Fibroblast of villous mesenchyme (primary cell): ENCODE results near the gene VPS26B. TPM values are rescaled to one million over a fixed set of nuclear protein-coding genes. Genes with fewer than 3 reads are reported as not detected.

Source experiments
- DNase-seq: peaks from one replicate; pipeline ENCODE4 v3.0.0-alpha.2; 2010; ENCODE audit warnings: low read depth
- H3K4me3 ChIP-seq: 2 replicates; pipeline ENCODE4 v1.5.1; 2011; ENCODE audit warnings: low read depth, mild to moderate bottlenecking, low read length
- CTCF ChIP-seq: IDR thresholded peaks from 2 replicates; pipeline ENCODE4 v1.5.1; 2012; ENCODE audit warnings: low read depth, mild to moderate bottlenecking, low read length; ENCODE audit not compliant: insufficient read depth
- total RNA-seq: library from RNA; depleted of rRNA; stranded (reverse); fragments of >200 nt; gene quantifications from 2 replicates; pipeline ENCODE4 v1.2.3, GENCODE V29; 2012

VPS26B gene
- total RNA-seq, 1 donor: 41.5 TPM

GRCh38 chr11:134242376-134242775, 17.9 kb downstream of the VPS26B start:
- no peak for DNase-seq
- no peak for TF ChIP-seq CTCF
- no peak overlapping the region for H3K4me3 ChIP-seq

GRCh38 chr11:134243913-134244312, 19.4 kb downstream of the VPS26B start:
- no peak overlapping the region for H3K4me3 ChIP-seq
- DNase-seq: no peak
- TF ChIP-seq CTCF: no peak

DNA sequence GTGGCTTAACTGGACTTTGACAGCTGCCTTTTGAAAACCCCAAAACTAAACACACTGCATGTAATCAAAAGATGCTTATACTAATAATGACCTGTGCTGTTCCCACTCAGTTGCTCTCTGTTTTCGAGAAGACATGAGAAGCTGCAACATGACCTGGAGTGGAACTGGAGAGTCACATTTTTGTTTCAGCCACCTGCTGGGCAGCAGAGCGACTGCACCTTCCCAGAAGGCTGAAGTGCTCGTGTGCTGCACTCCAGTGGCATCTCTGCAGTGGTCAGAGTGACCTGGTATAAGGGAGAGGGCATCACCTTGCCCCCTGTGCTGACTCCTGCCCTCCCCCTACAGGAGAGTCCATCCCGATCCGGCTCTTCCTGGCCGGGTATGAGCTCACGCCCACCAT, 20.1 kb downstream of the VPS26B start:
- TF ChIP-seq CTCF: peak; percentile 56
- no peak overlapping the region for H3K4me3 ChIP-seq
- DNase-seq: peak; percentile 33

- DNase-seq: no peak
- no peak for TF ChIP-seq CTCF
- H3K4me3 ChIP-seq: no peak overlapping the region
Measured at GRCh38 chr11:134245434-134245833, 21.0 kb downstream of the VPS26B start.

DNA sequence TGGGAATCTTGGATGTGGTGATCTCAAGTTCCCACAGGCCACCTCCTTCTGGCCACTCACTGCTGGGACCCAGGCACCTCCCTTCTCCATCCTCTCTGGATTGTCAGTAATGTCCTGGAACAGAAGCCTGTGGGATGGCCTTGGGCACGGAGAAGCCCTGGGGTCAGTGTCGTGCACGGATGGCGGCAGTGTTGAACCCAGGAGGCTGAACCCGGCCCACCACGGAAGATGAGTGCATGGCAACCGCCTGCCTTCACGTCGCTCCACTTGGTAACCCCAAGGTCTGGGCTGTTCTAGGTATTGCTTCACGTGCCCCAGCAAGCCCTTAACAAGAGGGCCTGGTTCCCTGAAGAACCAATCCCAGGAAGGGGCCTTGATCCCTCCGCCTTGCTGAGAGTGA, 21.6 kb downstream of the VPS26B start:
- DNase-seq: no peak
- no peak overlapping the region for H3K4me3 ChIP-seq
- TF ChIP-seq CTCF: no peak

DNA sequence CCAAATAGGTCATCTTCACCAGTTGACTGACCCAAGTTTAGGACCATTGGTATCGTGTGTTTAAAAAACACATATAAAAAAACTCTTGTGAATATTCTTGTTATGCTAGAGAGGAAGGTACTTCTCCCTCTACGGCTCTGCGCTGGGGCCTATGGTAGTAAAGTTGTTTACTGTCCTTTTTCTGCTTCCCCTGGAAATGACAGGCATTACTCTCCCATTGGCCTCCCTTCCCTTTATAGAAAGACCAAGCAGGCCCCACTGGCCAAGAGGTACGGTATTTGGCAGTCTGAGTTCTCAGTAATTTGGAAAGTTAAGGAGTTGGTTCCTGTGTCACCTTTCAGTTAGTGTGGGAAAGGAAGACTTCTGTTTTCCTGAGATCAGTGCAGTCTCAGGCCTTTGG, 22.2 kb downstream of the VPS26B start:
- TF ChIP-seq CTCF: no peak
- DNase-seq: no peak

DNA sequence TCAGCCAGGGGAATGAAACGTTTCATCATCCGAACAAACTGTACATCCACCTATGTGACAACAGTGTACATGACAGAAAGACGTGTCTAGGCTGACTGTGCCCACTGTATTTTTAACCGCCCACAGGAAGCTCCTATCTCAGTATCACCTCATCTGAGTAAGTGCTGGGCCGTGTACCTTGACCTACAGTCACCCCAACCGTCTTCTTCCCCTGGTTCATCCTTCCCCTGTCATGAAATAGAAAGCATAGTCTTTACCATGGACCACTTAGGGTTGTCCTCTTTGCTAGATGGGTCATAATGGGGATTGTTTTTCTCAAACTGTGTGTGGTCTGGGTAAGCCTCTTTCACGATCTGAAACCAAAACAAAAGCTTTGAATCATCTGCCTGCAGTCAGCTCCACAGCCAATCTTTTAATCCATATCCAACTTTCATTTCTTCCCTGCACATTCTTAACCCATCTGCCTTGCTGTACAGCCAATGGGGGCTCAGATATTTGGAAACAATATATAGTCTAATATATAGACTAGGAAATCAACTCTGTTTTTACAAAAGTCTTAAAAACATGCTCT, 24.5 kb downstream of the VPS26B start:
- DNase-seq: peak; percentile 34
- no peak overlapping the region for H3K4me3 ChIP-seq
- TF ChIP-seq CTCF: no peak

More for the DNA sequence above, 22.2 kb downstream of the VPS26B start:
- H3K4me3 ChIP-seq: no peak overlapping the region
